ENCODE measurements around the gene GNLY.

GNLY gene

GRCh38 chr2:85706599-85707296 is 12.6 kb downstream of the GNLY start:
- TF ChIP-seq SIN3A (IDR thresholded peaks at IDR 0.05; ENCODE audit: borderline replicate concordance, insufficient read depth, low read length) (no peak), FOXP2 (optimal IDR thresholded peaks at IDR 0.05; ENCODE audit: borderline replicate concordance, extremely low read depth, extremely low read length, insufficient read depth) (no peak), POLR2AphosphoS5 (IDR thresholded peaks at IDR 0.05; ENCODE audit: low read depth, low read length) (no peak), TAF1 (IDR thresholded peaks at IDR 0.05; ENCODE audit: borderline replicate concordance, insufficient read depth, low read length) (no peak)
- TF ChIP-seq, protein P1, sequence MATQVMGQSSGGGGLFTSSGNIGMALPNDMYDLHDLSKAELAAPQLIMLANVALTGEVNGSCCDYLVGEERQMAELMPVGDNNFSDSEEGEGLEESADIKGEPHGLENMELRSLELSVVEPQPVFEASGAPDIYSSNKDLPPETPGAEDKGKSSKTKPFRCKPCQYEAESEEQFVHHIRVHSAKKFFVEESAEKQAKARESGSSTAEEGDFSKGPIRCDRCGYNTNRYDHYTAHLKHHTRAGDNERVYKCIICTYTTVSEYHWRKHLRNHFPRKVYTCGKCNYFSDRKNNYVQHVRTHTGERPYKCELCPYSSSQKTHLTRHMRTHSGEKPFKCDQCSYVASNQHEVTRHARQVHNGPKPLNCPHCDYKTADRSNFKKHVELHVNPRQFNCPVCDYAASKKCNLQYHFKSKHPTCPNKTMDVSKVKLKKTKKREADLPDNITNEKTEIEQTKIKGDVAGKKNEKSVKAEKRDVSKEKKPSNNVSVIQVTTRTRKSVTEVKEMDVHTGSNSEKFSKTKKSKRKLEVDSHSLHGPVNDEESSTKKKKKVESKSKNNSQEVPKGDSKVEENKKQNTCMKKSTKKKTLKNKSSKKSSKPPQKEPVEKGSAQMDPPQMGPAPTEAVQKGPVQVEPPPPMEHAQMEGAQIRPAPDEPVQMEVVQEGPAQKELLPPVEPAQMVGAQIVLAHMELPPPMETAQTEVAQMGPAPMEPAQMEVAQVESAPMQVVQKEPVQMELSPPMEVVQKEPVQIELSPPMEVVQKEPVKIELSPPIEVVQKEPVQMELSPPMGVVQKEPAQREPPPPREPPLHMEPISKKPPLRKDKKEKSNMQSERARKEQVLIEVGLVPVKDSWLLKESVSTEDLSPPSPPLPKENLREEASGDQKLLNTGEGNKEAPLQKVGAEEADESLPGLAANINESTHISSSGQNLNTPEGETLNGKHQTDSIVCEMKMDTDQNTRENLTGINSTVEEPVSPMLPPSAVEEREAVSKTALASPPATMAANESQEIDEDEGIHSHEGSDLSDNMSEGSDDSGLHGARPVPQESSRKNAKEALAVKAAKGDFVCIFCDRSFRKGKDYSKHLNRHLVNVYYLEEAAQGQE (IDR thresholded peaks at IDR 0.05; ENCODE audit: insufficient read depth in 1 of 2, low read depth in 2 of 2, low read length in 2 of 2): no peak

DNA sequence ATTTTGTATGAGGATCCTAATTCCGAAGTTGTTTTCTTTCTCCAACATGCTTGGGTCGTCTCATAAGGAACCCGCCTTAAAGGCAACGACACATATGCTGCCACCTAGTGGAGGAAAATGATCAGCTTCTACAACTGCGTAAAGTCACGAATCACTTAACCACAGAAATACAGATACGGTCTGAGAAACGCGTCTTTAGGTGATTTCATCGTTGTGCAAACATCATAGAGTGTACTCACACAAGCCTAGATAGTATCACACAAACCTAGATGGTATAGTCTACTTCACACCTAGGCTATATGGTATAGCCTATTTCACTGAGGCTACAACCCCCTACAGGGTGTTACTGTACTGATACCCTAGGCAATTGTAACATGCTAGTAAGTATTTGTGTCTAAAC is 13.1 kb downstream of the GNLY start:
- TF ChIP-seq, protein P1 (IDR thresholded peaks at IDR 0.05; ENCODE audit: insufficient read depth in 1 of 2, low read depth in 2 of 2, low read length in 2 of 2): no peak
- TF ChIP-seq POLR2AphosphoS5 (IDR thresholded peaks at IDR 0.05; ENCODE audit: low read depth, low read length) (no peak), FOXP2 (optimal IDR thresholded peaks at IDR 0.05; ENCODE audit: borderline replicate concordance, extremely low read depth, extremely low read length, insufficient read depth) (no peak), SIN3A (IDR thresholded peaks at IDR 0.05; ENCODE audit: borderline replicate concordance, insufficient read depth, low read length) (no peak), TAF1 (IDR thresholded peaks at IDR 0.05; ENCODE audit: borderline replicate concordance, insufficient read depth, low read length) (no peak)

DNA sequence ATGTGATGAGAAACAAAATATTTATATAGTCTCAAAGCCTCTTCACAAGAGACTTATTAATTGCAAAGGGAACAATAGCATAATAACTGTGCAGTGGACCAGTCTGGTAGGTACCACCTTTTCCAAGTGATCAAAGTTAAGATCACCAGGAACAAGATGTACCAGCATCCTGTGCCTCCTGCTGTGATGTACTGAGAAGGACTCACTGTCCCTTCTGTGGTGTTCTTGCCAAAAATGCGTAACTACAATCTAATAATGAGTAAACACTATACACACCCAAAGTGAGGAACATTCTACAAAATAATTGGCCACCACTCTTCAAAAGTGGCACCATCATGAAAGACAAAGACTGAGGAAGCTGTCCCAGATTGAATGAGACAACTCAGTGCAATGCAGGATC is 14.5 kb downstream of the GNLY start:
- TF ChIP-seq SIN3A (IDR thresholded peaks at IDR 0.05; ENCODE audit: borderline replicate concordance, insufficient read depth, low read length) (no peak), TAF1 (IDR thresholded peaks at IDR 0.05; ENCODE audit: borderline replicate concordance, insufficient read depth, low read length) (no peak), FOXP2 (optimal IDR thresholded peaks at IDR 0.05; ENCODE audit: borderline replicate concordance, extremely low read depth, extremely low read length, insufficient read depth) (no peak), POLR2AphosphoS5 (IDR thresholded peaks at IDR 0.05; ENCODE audit: low read depth, low read length) (no peak)
- TF ChIP-seq, protein P1 (IDR thresholded peaks at IDR 0.05; ENCODE audit: insufficient read depth in 1 of 2, low read depth in 2 of 2, low read length in 2 of 2): no peak

GRCh38 chr2:85709401-85709811 is 15.2 kb downstream of the GNLY start:
- TF ChIP-seq, protein P1 (IDR thresholded peaks at IDR 0.05; ENCODE audit: insufficient read depth in 1 of 2, low read depth in 2 of 2, low read length in 2 of 2): no peak
- TF ChIP-seq FOXP2 (optimal IDR thresholded peaks at IDR 0.05; ENCODE audit: borderline replicate concordance, extremely low read depth, extremely low read length, insufficient read depth): no peak
